MCF 10A (cell line): ENCODE measurements around the gene ANXA2. TPM values are rescaled to one million over a fixed set of nuclear protein-coding genes. Genes with fewer than 3 reads are reported as not detected.
A peak's percentile ranks its signal among the peaks of the same experiment; 100 is the strongest.

ENCODE experiments used
- BruUV-seq: library from RNA; stranded (reverse); fragments of 400-500 nt; replicated peaks from 2 replicates; lab custom pipeline; 2021; lab: Mats Ljungman, UMichigan
- CTCF ChIA-PET: fragments of 300-600 bp; sonication (Branson Sonifier 250); formaldehyde crosslinking; extraction: SDS; loops from one replicate; lab custom pipeline; 2021; ENCODE audit warnings: antibody characterized with exemption, inconsistent platforms; lab: Yijun Ruan, JAX
- POLR2A ChIA-PET: fragments of 300-600, 350-650 bp; sonication (Branson Sonifier 250); formaldehyde crosslinking; extraction: SDS; loops from one replicate; lab custom pipeline; 2020; ENCODE audit warnings: antibody characterized with exemption, inconsistent platforms; lab: Yijun Ruan, JAX
- DNase-seq: peaks from one replicate; pipeline ENCODE4 v3.0.0-alpha.2; 2018; ENCODE audit not compliant: unreplicated experiment
- H3K27ac Mint-ChIP-seq: one replicate; pipeline ENCODE4 v1.8.0; 2022; ENCODE audit warnings: mild to moderate bottlenecking, low read depth, mixed read lengths; ENCODE audit not compliant: unreplicated experiment
- H3K27me3 Mint-ChIP-seq: one replicate; pipeline ENCODE4 v1.8.0; 2022; ENCODE audit warnings: mixed read lengths; ENCODE audit not compliant: insufficient read depth, unreplicated experiment
- H3K36me3 Mint-ChIP-seq: one replicate; pipeline ENCODE4 v1.8.0; 2022; ENCODE audit warnings: mild to moderate bottlenecking, moderate library complexity, mixed read lengths; ENCODE audit not compliant: insufficient read depth, unreplicated experiment
- H3K4me1 Mint-ChIP-seq: one replicate; pipeline ENCODE4 v1.8.0; 2022; ENCODE audit warnings: mixed read lengths; ENCODE audit not compliant: insufficient read depth, unreplicated experiment
- H3K4me3 Mint-ChIP-seq: one replicate; pipeline ENCODE4 v1.8.0; 2022; ENCODE audit warnings: mild to moderate bottlenecking, moderate library complexity, mixed read lengths; ENCODE audit not compliant: unreplicated experiment
- H3K9me3 Mint-ChIP-seq: one replicate; pipeline ENCODE4 v1.8.0; 2022; ENCODE audit warnings: mixed read lengths; ENCODE audit not compliant: unreplicated experiment
- CTCF ChIP-seq: fragments of 200-600 bp; IDR thresholded peaks from one replicate; pipeline ENCODE4 v1.8.0; 2022; ENCODE audit warnings: antibody characterized with exemption, mild to moderate bottlenecking; ENCODE audit not compliant: unreplicated experiment
- intact Hi-C: fragments of 100-400 bp; cut with micrococcal nuclease; formaldehyde crosslinking; loops from 2 replicates; pipeline ENCODE4 v1.14.1; 2022
- total RNA-seq: library from RNA; stranded (reverse); gene quantifications from 2 replicates; pipeline ENCODE4 v1.2.3, GENCODE V29; 2022

The ANXA2 gene
- total RNA-seq, 1 experiment from 2014 or later = 3,451 TPM

GRCh38 chr15:60350108-60350507 lies 47.7 kb downstream of the ANXA2 start:
- H3K27ac Mint-ChIP-seq = no peak overlapping the region
- H3K27me3 Mint-ChIP-seq = no peaks in the 10 kb centered on the region
- CTCF ChIA-PET = interaction anchor here (0.6 to 2.6 kb wide), 3 partner anchors 10 to 95 kb away, joined by 3 to 14 read pairs (median 3); no protein-coding TSS in a partner anchor
- peaks cover 28% of the 10 kb centered on the region for H3K4me1 Mint-ChIP-seq
- BruUV-seq = no TSS peak
- H3K4me3 Mint-ChIP-seq = no peak overlapping the region
- H3K9me3 Mint-ChIP-seq = no peaks in the 10 kb centered on the region
- peaks cover 97% of the 10 kb centered on the region for H3K36me3 Mint-ChIP-seq
- no peak for DNase-seq
- POLR2A ChIA-PET = interaction anchor here (0.8 to 1.5 kb wide), 3 partner anchors 8 to 46 kb away, joined by 3 to 6 read pairs (median 6); no protein-coding TSS in a partner anchor
- intact Hi-C loops = no loop called here
- TF ChIP-seq CTCF = no peak

- intact Hi-C loops = no loop called here
- Mint-ChIP-seq H3K4me1 (peaks cover 23% of the 10 kb centered on the region), H3K36me3 (peaks cover 97% of the 10 kb centered on the region), H3K4me3 (no peak overlapping the region), H3K27ac (peak overlapping the region; percentile 43), H3K9me3 (no peaks in the 10 kb centered on the region), H3K27me3 (no peaks in the 10 kb centered on the region)
- POLR2A ChIA-PET = no interaction called here
- TF ChIP-seq CTCF = no peak
- no peak for DNase-seq
- no TSS peak for BruUV-seq
- CTCF ChIA-PET = no interaction called here
Measured at GRCh38 chr15:60349589-60349988, 48.2 kb downstream of the ANXA2 start.

- BruUV-seq = no TSS peak
- POLR2A ChIA-PET = interaction anchor here (0.8 to 1.4 kb wide), 3 partner anchors 15 to 83 kb away, joined by 3 to 4 read pairs (median 3); no protein-coding TSS in a partner anchor
- intact Hi-C loops = no loop called here
- H3K9me3 Mint-ChIP-seq = no peaks in the 10 kb centered on the region
- peaks cover 25% of the 10 kb centered on the region for H3K4me1 Mint-ChIP-seq
- H3K27ac Mint-ChIP-seq = no peak overlapping the region
- no peak for DNase-seq
- no peaks in the 10 kb centered on the region for H3K27me3 Mint-ChIP-seq
- no peak for TF ChIP-seq CTCF
- peaks cover 97% of the 10 kb centered on the region for H3K36me3 Mint-ChIP-seq
- no peak overlapping the region for H3K4me3 Mint-ChIP-seq
- CTCF ChIA-PET = interaction anchor here (0.5 to 1.5 kb wide), 5 partner anchors 14 to 656 kb away, joined by 3 to 6 read pairs (median 3); no protein-coding TSS in a partner anchor
Measured at GRCh38 chr15:60347480-60348049, 50.2 kb downstream of the ANXA2 start.

GRCh38 chr15:60346653-60347052 lies 51.1 kb downstream of the ANXA2 start:
- no peak for TF ChIP-seq CTCF
- no peak for DNase-seq
- Mint-ChIP-seq H3K36me3 (peaks cover 91% of the 10 kb centered on the region), H3K27me3 (no peaks in the 10 kb centered on the region), H3K4me1 (peaks cover 26% of the 10 kb centered on the region), H3K4me3 (no peak overlapping the region), H3K27ac (no peak overlapping the region), H3K9me3 (no peaks in the 10 kb centered on the region)
- CTCF ChIA-PET = interaction anchor here (0.5 to 1.5 kb wide), 4 partner anchors 13 to 655 kb away, joined by 3 to 4 read pairs (median 3); no protein-coding TSS in a partner anchor
- intact Hi-C loops = no loop called here
- POLR2A ChIA-PET = interaction anchor here (0.6 to 1.4 kb wide), 4 partner anchors 16 to 662 kb away, joined by 3 to 4 read pairs (median 4); no protein-coding TSS in a partner anchor
- BruUV-seq = no TSS peak
